ENCODE results near the gene LRRC36.

- peak; percentile 32 to 49 for TF ChIP-seq CTCF (IDR thresholded peaks at IDR 0.05; ENCODE audit: extremely low read depth in 1 of 2, insufficient read depth in 1 of 2, low read depth in 1 of 2, low read length in 2 of 2)
- no peak for TF ChIP-seq POLR2AphosphoS5 (IDR thresholded peaks at IDR 0.05; ENCODE audit: insufficient read depth, low read depth, low read length)
- TF ChIP-seq EZH2 (IDR thresholded peaks at IDR 0.05; ENCODE audit: borderline replicate concordance, low read depth, low read length, severe bottlenecking): no peak
- no peak for TF ChIP-seq POLR2A (IDR thresholded peaks at IDR 0.05; ENCODE audit: low read depth, low read length)
- no peak for TF ChIP-seq MAX (IDR thresholded peaks at IDR 0.05; ENCODE audit: insufficient read depth, insufficient read length)
- TF ChIP-seq JUN (IDR thresholded peaks at IDR 0.05; ENCODE audit: borderline replicate concordance, insufficient read depth, insufficient read length, low read depth): no peak
- TF ChIP-seq FOS (IDR thresholded peaks at IDR 0.05; ENCODE audit: borderline replicate concordance, insufficient read depth, low read length): no peak
- TF ChIP-seq MYC (IDR thresholded peaks at IDR 0.05; ENCODE audit: low read depth, low read length): no peak
- no peak for TF ChIP-seq GATA2 (IDR thresholded peaks at IDR 0.05; ENCODE audit: insufficient read depth, insufficient read length, low read depth, low read length)
Measured at GRCh38 chr16:67349172-67349571, 22.6 kb downstream of the LRRC36 start.
